Sigmoid colon (tissue), 4 donors: Measurements from ENCODE around the gene STAT1.

Experiments
- CTCF ChIP-seq, 4 experiments: fragments of 450-650 bp in 3 of 4; fragments of 200-600 bp in 1 of 4; IDR thresholded peaks; one replicate each; pipeline ENCODE4 v1.5.1; 2016 to 2019; ENCODE audit warnings: antibody characterized with exemption in 4 of 4, mild to moderate bottlenecking in 3 of 4, moderate library complexity in 2 of 4
- EP300 ChIP-seq, 4 donors: sonication (generic); formaldehyde crosslinking; IDR thresholded peaks; one replicate each; pipeline ENCODE4 v1.6.1; 2017; ENCODE audit warnings: antibody characterized with exemption in 4 of 4
- POLR2A ChIP-seq, 2 donors: fragments of 450-650 bp; IDR thresholded peaks; one replicate each; pipeline ENCODE4 v1.6.1; 2016; ENCODE audit warnings: antibody characterized with exemption in 2 of 2, mild to moderate bottlenecking in 2 of 2, moderate library complexity in 2 of 2
- POLR2AphosphoS5 ChIP-seq, 4 donors: sonication (generic); formaldehyde crosslinking; IDR thresholded peaks; one replicate each; pipeline ENCODE4 v1.6.1; 2017; ENCODE audit warnings: antibody characterized with exemption in 4 of 4

GRCh38 chr2:190947711-190948251 lies 66.2 kb downstream of the STAT1 start:
- TF ChIP-seq CTCF (IDR thresholded peaks at IDR 0.05): no peak
- peak in 1 of 4 donors; percentile 18 for TF ChIP-seq POLR2AphosphoS5 (IDR thresholded peaks at IDR 0.05)
- TF ChIP-seq POLR2A (IDR thresholded peaks at IDR 0.05): no peak
- TF ChIP-seq EP300 (IDR thresholded peaks at IDR 0.05): no peak
